Thoracic aorta (tissue), 2 donors: Measurements from ENCODE around the gene ARPC1B. TPM values are rescaled to one million over a fixed set of nuclear protein-coding genes. Genes with fewer than 3 reads are reported as not detected.

Source experiments
- ATAC-seq: fragments of 150-250 bp; one replicate; pipeline ENCODE4 v1.8.0; 2017; ENCODE audit warnings: low read depth; ENCODE audit not compliant: insufficient number of reproducible peaks, low FRiP score
- DNase-seq: peaks from one replicate; pipeline ENCODE4 v3.0.0-alpha.2; 2020; ENCODE audit warnings: low spot score
- H3K27ac ChIP-seq, 2 donors: fragments of 200-600 bp; sonication (generic); 1 replicate in 1 of 2; 2 replicates in 1 of 2; pipeline ENCODE4 v1.5.1; 2016; ENCODE audit warnings: mild to moderate bottlenecking in 2 of 2, moderate library complexity in 2 of 2
- H3K27me3 ChIP-seq: fragments of 200-600 bp; sonication (generic); replicated peaks from 2 replicates; pipeline ENCODE4 v1.6.0; 2016; ENCODE audit warnings: mild to moderate bottlenecking; ENCODE audit not compliant: insufficient read depth
- H3K36me3 ChIP-seq: fragments of 200-600 bp; sonication (generic); one replicate; pipeline ENCODE4 v1.5.1; 2016
- H3K4me1 ChIP-seq, 2 donors: fragments of 200-600 bp; sonication (generic); 1 replicate in 1 of 2; 2 replicates in 1 of 2; pipeline versions ENCODE4 v1.5.1 to v1.6.0; 2016; ENCODE audit warnings: low read depth in 2 of 2, mild to moderate bottlenecking in 1 of 2; ENCODE audit not compliant: control insufficient read depth in 1 of 2
- H3K4me3 ChIP-seq: fragments of 200-600 bp; sonication (generic); 2 replicates; pipeline ENCODE4 v1.5.1; 2016; ENCODE audit warnings: mild to moderate bottlenecking
- H3K9me3 ChIP-seq: fragments of 200-600 bp; sonication (generic); 2 replicates; pipeline ENCODE4 v1.5.1; 2016
- total RNA-seq, 2 donors: library from RNA; depleted of rRNA; stranded (reverse); fragments of >200 nt; gene quantifications; one replicate each; pipeline versions ENCODE4 v1.1.0 to v1.2.3, GENCODE V29; 2016
- TF ChIP-seq, protein P1 (sequence below): fragments of 200-600 bp; sonication (generic); IDR thresholded peaks from one replicate; pipeline ENCODE4 v1.5.1; 2019; ENCODE audit warnings: antibody characterized with exemption

Gene ARPC1B
- total RNA-seq, 2 donors from 2014 or later: 266 to 350 TPM

DNA sequence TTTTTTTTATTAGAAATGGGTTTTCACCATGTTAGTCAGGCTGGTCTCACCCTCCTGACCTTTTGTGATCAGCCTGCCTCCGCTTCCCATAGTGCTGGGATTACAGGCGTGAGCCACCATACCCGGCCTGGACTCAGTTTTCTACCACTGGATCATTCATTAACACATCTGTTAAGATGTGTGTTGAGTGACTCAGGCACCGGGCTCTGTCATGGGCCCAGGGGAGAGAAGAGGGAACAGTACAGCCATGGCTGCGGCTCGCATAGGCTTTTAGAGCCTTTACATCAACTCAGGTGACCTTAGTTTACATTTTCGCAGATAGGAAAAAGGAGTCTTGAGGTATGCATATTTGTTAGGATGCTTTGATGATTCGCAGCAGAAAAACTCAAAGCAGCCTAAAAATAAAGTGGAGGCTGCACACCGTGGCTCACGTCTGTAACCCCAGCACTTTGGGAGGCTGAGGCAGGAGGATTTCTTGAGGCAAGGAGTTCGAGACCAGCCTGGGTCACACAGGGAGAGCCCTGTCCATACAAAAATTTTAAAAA is 3.1 kb upstream of the ARPC1B start:
- DNase-seq (no peak), ATAC-seq (no peak)
- H3K4me1 ChIP-seq: peaks cover 0 to 28% of the 10 kb centered on the region in 2 donors
- no peaks in the 10 kb centered on the region for H3K27me3 ChIP-seq
- peaks cover 12% of the 10 kb centered on the region for H3K36me3 ChIP-seq
- H3K27ac ChIP-seq: no peak overlapping the region
- TF ChIP-seq, protein P1, sequence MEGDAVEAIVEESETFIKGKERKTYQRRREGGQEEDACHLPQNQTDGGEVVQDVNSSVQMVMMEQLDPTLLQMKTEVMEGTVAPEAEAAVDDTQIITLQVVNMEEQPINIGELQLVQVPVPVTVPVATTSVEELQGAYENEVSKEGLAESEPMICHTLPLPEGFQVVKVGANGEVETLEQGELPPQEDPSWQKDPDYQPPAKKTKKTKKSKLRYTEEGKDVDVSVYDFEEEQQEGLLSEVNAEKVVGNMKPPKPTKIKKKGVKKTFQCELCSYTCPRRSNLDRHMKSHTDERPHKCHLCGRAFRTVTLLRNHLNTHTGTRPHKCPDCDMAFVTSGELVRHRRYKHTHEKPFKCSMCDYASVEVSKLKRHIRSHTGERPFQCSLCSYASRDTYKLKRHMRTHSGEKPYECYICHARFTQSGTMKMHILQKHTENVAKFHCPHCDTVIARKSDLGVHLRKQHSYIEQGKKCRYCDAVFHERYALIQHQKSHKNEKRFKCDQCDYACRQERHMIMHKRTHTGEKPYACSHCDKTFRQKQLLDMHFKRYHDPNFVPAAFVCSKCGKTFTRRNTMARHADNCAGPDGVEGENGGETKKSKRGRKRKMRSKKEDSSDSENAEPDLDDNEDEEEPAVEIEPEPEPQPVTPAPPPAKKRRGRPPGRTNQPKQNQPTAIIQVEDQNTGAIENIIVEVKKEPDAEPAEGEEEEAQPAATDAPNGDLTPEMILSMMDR: no peak
- no peak overlapping the region for H3K4me3 ChIP-seq
- H3K9me3 ChIP-seq: no peaks in the 10 kb centered on the region

- ATAC-seq (no peak), DNase-seq (no peak)
- Histone ChIP-seq H3K4me1 (peaks cover 0 to 29% of the 10 kb centered on the region in 2 donors), H3K27ac (peak overlapping the region; percentile 24 to 25), H3K27me3 (no peaks in the 10 kb centered on the region), H3K4me3 (no peak overlapping the region), H3K9me3 (no peaks in the 10 kb centered on the region), H3K36me3 (peaks cover 2% of the 10 kb centered on the region)
- TF ChIP-seq, protein P1: no peak
Measured at GRCh38 chr7:99372275-99373090, 2.0 kb upstream of the ARPC1B start.

DNA sequence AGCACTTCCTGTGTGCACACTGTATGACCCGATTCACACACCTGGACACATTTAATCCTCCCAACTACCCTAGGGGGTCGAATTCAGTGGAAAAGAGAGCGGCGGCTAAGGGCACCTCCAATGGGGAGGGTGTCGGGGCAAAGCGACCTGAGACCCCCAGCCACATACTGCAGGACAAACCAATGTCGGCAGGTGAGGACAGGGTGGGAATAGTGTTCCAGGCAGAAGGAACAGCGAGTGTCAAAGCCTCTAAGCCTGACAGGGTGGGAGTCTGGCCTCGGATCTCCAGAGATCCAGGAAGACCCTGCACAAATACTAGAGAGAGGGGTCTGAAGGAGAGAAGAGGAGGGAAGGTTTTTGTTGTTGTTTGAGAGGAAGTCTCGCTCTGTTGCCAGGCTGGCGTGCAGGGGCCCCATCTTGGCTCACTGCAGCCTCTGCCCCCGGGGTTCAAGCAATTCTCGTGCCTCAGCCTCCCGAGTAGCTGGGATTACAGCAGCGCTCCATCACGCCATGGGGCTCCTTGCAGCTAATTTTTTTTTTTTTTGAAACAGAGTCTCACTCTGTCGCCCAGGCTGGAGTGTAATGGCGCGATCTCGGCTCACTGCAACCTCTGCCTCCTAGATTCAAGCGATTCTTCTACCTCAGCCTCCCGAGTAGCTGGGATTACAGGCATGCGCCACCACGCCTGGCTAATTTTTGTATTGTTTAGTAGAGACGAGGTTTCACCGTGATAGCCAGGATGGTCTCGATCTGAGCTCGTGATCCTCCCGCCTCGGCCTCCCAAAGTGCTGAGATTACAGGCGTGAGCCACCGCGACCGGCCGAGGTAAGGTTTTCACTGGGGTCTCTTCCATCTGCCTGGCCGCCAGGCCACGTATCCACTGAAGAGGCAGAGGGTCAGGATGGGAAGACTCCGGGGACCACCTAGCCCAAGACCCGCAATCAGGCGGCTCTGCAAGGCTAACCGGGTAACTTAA is 1.2 kb upstream of the ARPC1B start:
- Histone ChIP-seq H3K27me3 (no peaks in the 10 kb centered on the region), H3K4me1 (peaks cover 0 to 37% of the 10 kb centered on the region in 2 donors), H3K9me3 (no peaks in the 10 kb centered on the region), H3K27ac (peak overlapping the region; percentile 84 to 90), H3K36me3 (peaks cover 3% of the 10 kb centered on the region), H3K4me3 (peak overlapping the region; percentile 84)
- ATAC-seq (no peak), DNase-seq (no peak)
- TF ChIP-seq, protein P1: no peak

DNA sequence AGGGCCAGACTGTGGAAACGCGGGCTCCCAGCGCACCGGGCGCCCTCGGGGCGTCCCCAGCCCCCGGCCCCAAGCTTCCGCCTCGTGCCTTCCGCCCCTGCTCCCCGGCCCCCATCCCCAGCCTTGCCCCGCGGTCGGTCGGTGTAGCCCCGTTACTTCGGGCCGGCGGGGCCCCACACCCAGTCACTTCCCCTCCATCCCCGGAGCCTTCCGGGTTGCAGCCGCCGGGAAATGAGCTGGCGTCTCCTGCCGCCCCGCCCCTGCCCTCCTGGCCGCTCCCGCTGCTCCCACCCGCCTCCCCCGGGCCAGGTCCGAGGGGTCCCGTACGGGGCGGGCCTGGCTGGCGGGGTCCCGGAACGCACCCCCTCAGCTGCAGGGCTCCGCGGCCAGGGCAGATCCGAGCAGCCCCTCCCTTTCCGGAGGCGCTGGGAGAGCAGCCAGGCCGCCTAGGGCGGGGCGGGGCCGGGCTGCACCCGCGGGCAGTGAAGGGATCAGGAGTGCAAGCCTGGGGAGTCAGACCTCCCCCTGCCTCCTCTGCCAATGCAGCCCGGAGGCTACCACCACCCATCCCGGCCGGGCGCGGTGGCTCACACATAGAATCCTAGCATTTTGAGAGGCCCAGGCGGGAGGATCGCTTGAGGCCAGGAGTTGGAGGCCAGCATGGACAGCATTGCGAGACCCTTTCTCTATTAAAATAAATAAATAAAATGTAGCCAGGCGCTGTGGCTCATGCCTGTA is 709 bp downstream of the ARPC1B start:
- no peaks in the 10 kb centered on the region for H3K9me3 ChIP-seq
- peak overlapping the region; percentile 84 for H3K4me3 ChIP-seq
- no peaks in the 10 kb centered on the region for H3K27me3 ChIP-seq
- H3K36me3 ChIP-seq: peaks cover 3% of the 10 kb centered on the region
- H3K4me1 ChIP-seq: peaks cover 13 to 47% of the 10 kb centered on the region in 2 donors
- H3K27ac ChIP-seq: peak overlapping the region; percentile 84 to 90
- peak; percentile 25 for ATAC-seq
- TF ChIP-seq, protein P1: no peak
- DNase-seq: peak; percentile 57
